CD4-positive, alpha-beta T cell treated with Interferon gamma for 1 hour (primary cell): ENCODE measurements around the gene TSHZ1.
"Not testable (repeated sequence)": the region's sequence is repeated elsewhere in the genome, so short reads cannot be mapped to it uniquely, and the experiment has no call there.

Experiments used
- DNase-seq: peaks from one replicate; pipeline ENCODE4 v3.0.0-alpha.2; 2020

Gene TSHZ1

DNA sequence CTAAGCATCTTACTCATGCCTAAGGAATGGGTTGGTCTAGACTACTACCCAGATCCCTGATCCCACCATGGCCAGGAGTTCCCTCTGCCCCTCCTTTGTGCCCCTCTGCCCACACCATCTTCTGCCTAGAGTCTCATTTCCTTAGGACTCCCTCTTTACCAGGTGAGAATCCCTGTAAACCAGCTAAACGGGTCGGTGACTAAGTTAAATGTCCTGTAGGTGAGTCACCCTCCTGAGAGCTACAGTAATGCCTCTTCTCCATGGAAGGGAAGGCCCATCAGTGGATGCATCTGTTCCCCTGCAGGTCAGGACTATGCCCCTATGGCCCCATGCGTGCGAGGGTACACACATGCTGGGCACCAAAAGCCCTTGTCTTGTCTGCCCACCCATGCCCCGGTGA lies 27.1 kb upstream of the TSHZ1 start:
- DNase-seq, result no peak

DNA sequence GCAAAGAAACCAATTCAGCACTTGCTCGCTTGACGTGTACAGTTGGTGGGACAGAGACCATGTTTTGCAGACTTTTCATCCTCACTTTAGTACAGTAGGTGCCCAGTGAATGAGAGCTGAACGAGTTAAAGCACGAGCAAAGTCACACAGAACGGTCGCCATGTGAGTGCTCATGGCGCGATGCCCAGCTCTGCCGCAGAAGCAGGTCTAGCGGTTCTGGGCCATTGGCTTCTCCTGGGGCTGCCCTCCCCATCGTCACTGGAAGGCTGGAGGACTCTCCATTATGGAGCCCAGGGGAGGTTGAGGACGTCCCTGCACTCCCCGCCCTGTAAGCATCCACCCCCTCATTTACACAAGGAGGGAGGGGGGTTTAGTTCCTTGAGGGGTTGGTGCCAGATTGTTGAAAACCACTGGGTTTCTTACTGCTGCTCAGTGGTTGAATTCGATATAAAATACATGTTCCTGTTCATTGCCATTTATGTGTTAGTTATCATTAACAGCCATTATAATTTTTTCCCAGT lies 26.6 kb upstream of the TSHZ1 start:
- DNase-seq, result no peak

- DNase-seq, result no peak
Observed at GRCh38 chr18:75185460-75185859, 25.1 kb upstream of the TSHZ1 start.

GRCh38 chr18:75187702-75188101 lies 22.9 kb upstream of the TSHZ1 start:
- DNase-seq, result not testable (repeated sequence)

- no peak for DNase-seq
Observed at GRCh38 chr18:75189696-75190095, 20.9 kb upstream of the TSHZ1 start.

- no peak for DNase-seq
Observed at GRCh38 chr18:75192899-75193298, 17.7 kb upstream of the TSHZ1 start.

DNA sequence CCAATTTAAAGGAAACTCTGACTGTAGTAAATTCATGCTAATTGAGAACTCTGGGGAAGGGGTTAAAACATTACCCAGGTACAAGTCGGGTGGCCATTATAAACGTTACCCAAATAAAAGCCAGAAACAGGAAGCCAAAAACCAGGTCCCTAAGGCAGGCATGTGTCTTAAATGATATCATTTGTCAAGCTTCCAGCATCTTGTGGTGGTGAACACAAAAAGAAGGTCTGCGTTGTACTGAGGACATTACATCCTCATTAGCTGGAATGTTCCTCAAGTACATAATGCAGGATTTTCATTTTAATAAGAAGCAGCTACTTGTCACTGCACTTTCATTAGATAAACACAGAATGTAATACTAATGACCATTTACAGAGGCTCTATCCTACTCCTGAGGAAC lies 12.6 kb upstream of the TSHZ1 start:
- DNase-seq, result no peak

GRCh38 chr18:75199327-75199726 lies 11.3 kb upstream of the TSHZ1 start:
- DNase-seq, result no peak

DNA sequence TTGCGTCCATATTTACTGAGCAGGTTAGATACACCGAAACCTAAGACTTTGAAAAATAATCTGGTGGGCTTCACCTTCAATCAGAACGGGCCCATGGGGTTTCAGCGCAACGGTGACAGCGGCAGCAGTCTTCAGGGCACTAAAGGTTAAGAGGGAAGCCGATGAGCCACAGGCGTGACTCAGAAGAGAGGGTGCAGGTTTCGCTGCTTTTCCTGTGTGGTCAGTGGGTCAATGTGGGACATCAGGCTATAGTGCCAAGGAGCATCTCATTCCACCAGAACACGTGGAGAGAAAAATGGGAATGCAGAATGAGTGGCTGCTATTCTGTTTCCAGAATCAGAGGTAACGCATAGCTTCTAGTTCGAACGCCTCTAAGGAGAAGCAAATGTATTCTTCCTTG lies 10.5 kb upstream of the TSHZ1 start:
- no peak for DNase-seq

- DNase-seq, result no peak
Observed at GRCh38 chr18:75200605-75201280, 9.9 kb upstream of the TSHZ1 start.

DNA sequence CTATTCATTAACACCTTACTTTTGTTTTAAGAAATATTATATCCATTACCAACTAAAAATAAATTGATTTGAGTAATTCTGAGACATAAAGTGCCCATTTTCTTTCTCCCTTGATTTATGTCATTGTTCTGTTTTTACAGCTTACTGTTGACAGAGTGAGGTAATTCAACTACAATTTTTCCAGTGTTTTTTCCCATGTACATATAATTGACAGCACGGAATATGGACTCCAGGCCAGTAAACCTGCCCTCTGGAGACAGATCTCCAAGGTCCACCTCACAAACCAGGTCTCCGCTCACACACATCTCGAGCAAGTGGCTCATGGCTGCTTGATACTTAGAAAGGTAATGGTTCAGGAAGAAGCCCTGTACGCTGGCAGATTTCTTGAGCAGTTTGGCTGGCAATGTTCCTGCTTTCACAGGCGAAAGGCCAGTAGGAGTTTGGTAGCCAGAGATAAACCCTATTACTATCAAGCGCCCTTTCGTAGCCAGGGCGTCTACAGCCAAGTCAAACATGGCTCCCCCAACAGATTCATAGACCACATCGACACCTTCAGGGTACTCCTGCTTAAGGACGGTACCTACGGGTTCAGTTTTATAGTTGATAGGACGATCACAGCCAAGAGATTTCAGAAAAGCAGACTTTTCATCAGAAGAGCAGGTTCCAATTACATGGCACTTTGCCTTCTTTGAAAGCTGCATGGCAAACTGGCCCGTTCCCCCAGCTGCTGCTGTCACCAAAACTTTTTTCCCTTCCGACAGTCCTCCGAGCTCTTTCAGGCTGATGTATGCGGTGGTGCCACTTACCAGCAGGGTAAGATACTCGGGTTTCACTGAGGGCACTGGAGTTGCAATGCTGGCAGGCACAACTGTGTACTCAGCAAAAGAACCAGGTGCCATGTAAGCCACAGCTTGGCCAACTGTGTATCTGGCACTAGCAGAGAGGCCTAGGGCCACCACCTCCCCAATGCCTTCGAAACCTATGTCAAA lies 9.0 kb upstream of the TSHZ1 start:
- DNase-seq, result no peak

GRCh38 chr18:75202696-75203365 lies 7.8 kb upstream of the TSHZ1 start:
- no peak for DNase-seq

- DNase-seq, result no peak
Observed at GRCh38 chr18:75203416-75204268, 7.0 kb upstream of the TSHZ1 start.

DNA sequence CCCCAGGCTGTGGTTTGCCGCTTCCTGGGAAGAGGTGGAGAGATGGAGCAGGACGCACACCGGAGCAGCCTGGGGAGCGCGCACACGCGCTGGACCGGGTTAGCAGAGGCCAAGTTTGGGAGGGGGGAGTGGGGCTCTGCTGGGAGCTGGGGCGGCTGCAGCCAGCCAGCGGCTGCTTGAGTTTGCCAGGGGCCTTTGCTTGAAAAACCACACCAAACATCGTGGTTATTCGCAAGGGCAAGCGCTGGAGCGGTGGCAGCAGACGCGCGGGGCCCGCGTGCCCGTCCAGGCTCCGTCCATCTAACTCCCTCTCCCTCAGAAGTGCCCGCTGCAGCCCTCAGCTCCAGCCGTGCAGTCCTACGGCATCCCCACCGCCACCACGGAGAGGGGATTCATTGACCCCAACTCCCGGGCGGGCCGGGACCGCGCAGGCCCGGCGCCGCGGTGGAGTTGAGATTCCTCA lies 6.3 kb upstream of the TSHZ1 start:
- no peak for DNase-seq

GRCh38 chr18:75204732-75205513 lies 5.7 kb upstream of the TSHZ1 start:
- DNase-seq, result no peak

DNA sequence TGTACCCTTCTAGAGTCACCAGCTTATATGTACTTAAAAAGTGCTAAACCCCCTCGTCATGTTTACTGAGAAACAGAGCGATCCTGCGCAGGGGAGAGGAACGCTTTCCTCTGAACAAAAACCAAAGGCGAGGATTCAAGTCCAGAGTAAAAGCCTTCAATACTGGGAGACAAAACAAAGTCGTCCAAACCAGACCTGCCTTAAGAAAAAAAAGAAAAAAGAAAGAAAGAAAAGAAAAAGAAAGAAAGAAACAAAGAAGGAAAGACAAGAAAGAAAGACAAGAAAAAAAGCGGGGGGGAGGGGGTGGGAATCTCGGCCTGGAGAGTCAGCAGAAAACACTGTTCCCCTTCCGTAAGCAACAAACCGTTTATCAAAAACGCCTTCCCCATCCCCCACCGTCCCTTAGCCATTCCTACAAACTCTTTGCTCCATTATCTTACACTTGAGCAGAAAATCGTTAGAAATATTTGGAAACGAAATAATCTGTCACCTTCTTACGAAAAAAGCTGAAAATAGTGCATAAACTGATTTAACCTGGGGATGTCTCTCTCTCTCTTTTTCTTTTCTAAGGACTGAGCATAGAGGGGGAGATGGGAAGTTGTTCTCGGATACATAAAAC lies 5.0 kb upstream of the TSHZ1 start:
- no peak for DNase-seq

- no peak for DNase-seq
Observed at GRCh38 chr18:75206452-75207309, 3.9 kb upstream of the TSHZ1 start.

- DNase-seq, result peak; percentile 9
Observed at GRCh38 chr18:75207310-75208154, 3.1 kb upstream of the TSHZ1 start.
